Heart left ventricle (tissue), 16 donors: ENCODE data around the gene PGAM2. TPM values are rescaled to one million over a fixed set of nuclear protein-coding genes. Genes with fewer than 3 reads are reported as not detected.

ENCODE experiments used
- ATAC-seq, 4 donors: fragments of 200-7000 bp; cut with Tn5 transposase; one replicate each; pipeline ENCODE4 v1.9.1; 2020 to 2022; ENCODE audit warnings: moderate library complexity in 4 of 4, mild to moderate bottlenecking in 3 of 4, moderate number of reproducible peaks in 1 of 4
- DNase-seq, 5 donors: peaks; one replicate each; pipeline ENCODE4 v3.0.0-alpha.2; 2020
- H3K27ac ChIP-seq, 12 donors: fragments of 200-600 bp; sonication (generic) in 4 of 12; one replicate each; pipeline versions ENCODE4 v1.5.0 to v1.8.0; 2016 to 2022; ENCODE audit warnings: mild to moderate bottlenecking in 2 of 12
- H3K27me3 ChIP-seq, 9 donors: fragments of 200-600 bp; sonication (generic) in 2 of 9; one replicate each; pipeline versions ENCODE4 v1.5.1 to v1.8.0; 2016 to 2022; ENCODE audit warnings: mild to moderate bottlenecking in 3 of 9
- H3K36me3 ChIP-seq, 9 donors: fragments of 200-600 bp; sonication (generic) in 2 of 9; one replicate each; pipeline versions ENCODE4 v1.5.0 to v1.8.0; 2018 to 2022; ENCODE audit warnings: mild to moderate bottlenecking in 2 of 9
- H3K4me1 ChIP-seq, 12 donors: fragments of 200-600 bp; sonication (generic) in 4 of 12; one replicate each; pipeline versions ENCODE4 v1.5.0 to v1.8.0; 2016 to 2022; ENCODE audit warnings: mild to moderate bottlenecking in 3 of 12
- H3K4me3 ChIP-seq, 12 donors: fragments of 200-600 bp; sonication (generic) in 4 of 12; one replicate each; pipeline versions ENCODE4 v1.5.0 to v1.8.0; 2017 to 2022; ENCODE audit warnings: mild to moderate bottlenecking in 9 of 12, moderate library complexity in 4 of 12
- H3K9me3 ChIP-seq, 12 donors: fragments of 200-600 bp; sonication (generic) in 4 of 12; one replicate each; pipeline versions ENCODE4 v1.5.0 to v1.8.0; 2016 to 2022; ENCODE audit warnings: mild to moderate bottlenecking in 1 of 12
- CTCF ChIP-seq, 12 donors: fragments of 200-600 bp; sonication (generic) in 4 of 12; IDR thresholded peaks; one replicate each; pipeline versions ENCODE4 v1.5.0 to v1.8.0; 2018 to 2022; ENCODE audit warnings: antibody characterized with exemption in 12 of 12, mild to moderate bottlenecking in 5 of 12
- POLR2A ChIP-seq, 2 donors: fragments of 450-650 bp; IDR thresholded peaks; one replicate each; pipeline ENCODE4 v1.6.1; 2017; ENCODE audit warnings: antibody characterized with exemption in 2 of 2, mild to moderate bottlenecking in 2 of 2, moderate library complexity in 2 of 2
- WGBS, 4 donors: extraction: QIAGEN DNeasy Blood & Tissue Kit in 2 of 4; methylation state at CpG; one replicate each; pipeline versions ENCODE4 v1.1.5 to v1.1.7; 2013 to 2018; 5-methylcytosine and 5-hydroxymethylcytosine counted together
- intact Hi-C, 10 donors: fragments of 100-400 bp; cut with DNase I; formaldehyde crosslinking; loops; one replicate each; pipeline versions ENCODE4 v1.11.1 to v1.14.2; 2022
- polyA plus RNA-seq, 2 donors: library from polyadenylated mRNA; stranded (reverse); fragments of 200-250 nt; gene quantifications; one replicate each; pipeline ENCODE4 v1.2.3, GENCODE V29; 2013
- total RNA-seq, 9 donors: library from RNA; depleted of rRNA in 2 of 9; stranded (reverse); fragments of >200 nt in 2 of 9; fragmentation: NEBNext Ultra II Directional in 3 of 9; extraction: Animal tissue kit (Norgen Biotek cat#: 25700) in 3 of 9; gene quantifications; one replicate each; pipeline versions ENCODE4 v1.1.0 to v1.2.4, GENCODE V29; 2016 to 2023
- donor health status: ischemic (EF 13 %, LVEDD 7.1; RV severe dilation, severe dysfunction).
- donor health status: healthy with polysubstance abuse.
- donor health status: DM: no; HTN: yes; CAD: no.
- donor health status: DM: no; HTN: no; CAD: no.
- donor health status: ischemic (EF 25% LVEDD 6.9; RV normal size, moderate dysfunction).
- donor health status: ischemic (EF 25% LVEDD 5.7; RV mildly dilated, moderate dysfunction).
- donor health status: healthy.
- donor health status: DM: yes; HTN: yes; CAD: no.
- donor health status: ischemic (EF 35%, LVEDD 5.7; RV mildly dilated, moderate dysfunction).
- donor health status: nonischemic (EF 11% LVEDD 7.7; RV severe dilation, severe dysfunction).
- donor health status: DM: yes; HTN: yes; CAD: no.
- donor health status: PGD.
- donor health status: ischemic (EF 29% LVEDD 5.4; RV normal size, mild dysfunction).
- donor health status: nonischemic (EF 23%, LVEDD 6.1; RV moderate dilation, normal function).

Gene PGAM2
- total and polyA plus RNA-seq, 11 donors: 242 to 2,064 (median 555) TPM

- Histone ChIP-seq H3K4me1 (peaks cover 0 to 55% (median 16%) of the 10 kb centered on the region in 12 donors), H3K9me3 (no peaks in the 10 kb centered on the region), H3K27ac (peak overlapping the region in 3 of 12 donors; percentile 4 to 42 (median 18)), H3K36me3 (peaks cover 2 to 74% (median 61%) of the 10 kb centered on the region in 9 donors), H3K4me3 (no peak overlapping the region), H3K27me3 (no peaks in the 10 kb centered on the region)
- 83 to 85% (median 84%) methylated on average over 15 to 21 of the region's 21 CpGs for WGBS, 4 donors
- DNase-seq (peak in 2 of 5 donors; percentile 28 to 61), ATAC-seq (peak in 1 of 4 donors; percentile 1)
- TF ChIP-seq CTCF (IDR thresholded peaks at IDR 0.05): no peak
- no peak for TF ChIP-seq POLR2A (IDR thresholded peaks at IDR 0.05)
- intact Hi-C loops: no loop called here
These were observed 5.0 kb downstream of the PGAM2 start for GRCh38 chr7:44060091-44060947.

- TF ChIP-seq CTCF (IDR thresholded peaks at IDR 0.05) (no peak), POLR2A (IDR thresholded peaks at IDR 0.05) (no peak)
- peak in 2 of 5 donors; percentile 25 to 48 for DNase-seq
These were observed 5.9 kb downstream of the PGAM2 start for GRCh38 chr7:44059219-44060090.

GRCh38 chr7:44058759-44059218, 6.6 kb downstream of the PGAM2 start:
- H3K9me3 ChIP-seq: no peaks in the 10 kb centered on the region
- intact Hi-C loops: no loop called here
- WGBS, 4 donors: 86 to 90% (median 88%) methylated on average over 7 of the region's 7 CpGs
- ATAC-seq (no peak), DNase-seq (peak in 1 of 5 donors; percentile 17)
- peaks cover 0 to 40% (median 8%) of the 10 kb centered on the region in 12 donors for H3K4me1 ChIP-seq
- no peak for TF ChIP-seq CTCF (IDR thresholded peaks at IDR 0.05)
- no peak for TF ChIP-seq POLR2A (IDR thresholded peaks at IDR 0.05)
- no peaks in the 10 kb centered on the region for H3K27me3 ChIP-seq
- H3K36me3 ChIP-seq: peaks cover 2 to 89% (median 76%) of the 10 kb centered on the region in 9 donors
- H3K27ac ChIP-seq: no peak overlapping the region
- no peak overlapping the region for H3K4me3 ChIP-seq

More at GRCh38 chr7:44059219-44060090, 5.9 kb downstream of the PGAM2 start:
- H3K27me3 ChIP-seq: no peaks in the 10 kb centered on the region
- no peaks in the 10 kb centered on the region for H3K9me3 ChIP-seq
- no peak for ATAC-seq
- no peak overlapping the region for H3K4me3 ChIP-seq
- WGBS, 4 donors: 80 to 87% (median 85%) methylated on average over 10 to 14 of the region's 14 CpGs
- peaks cover 0 to 47% (median 10%) of the 10 kb centered on the region in 12 donors for H3K4me1 ChIP-seq
- intact Hi-C loops: no loop called here
- peak overlapping the region in 3 of 12 donors; percentile 4 to 42 (median 18) for H3K27ac ChIP-seq
- peaks cover 2 to 82% (median 70%) of the 10 kb centered on the region in 9 donors for H3K36me3 ChIP-seq
